HG02759 (cell line): ENCODE data around the gene OSTF1.

ENCODE experiments used
- ATAC-seq: cut with Tn5 transposase; IDR thresholded peaks from one replicate; pipeline ENCODE4 v1.9.1; 2021; ENCODE audit warnings: mild to moderate bottlenecking, moderate library complexity; ENCODE audit not compliant: unreplicated experiment

The OSTF1 gene, protein sequence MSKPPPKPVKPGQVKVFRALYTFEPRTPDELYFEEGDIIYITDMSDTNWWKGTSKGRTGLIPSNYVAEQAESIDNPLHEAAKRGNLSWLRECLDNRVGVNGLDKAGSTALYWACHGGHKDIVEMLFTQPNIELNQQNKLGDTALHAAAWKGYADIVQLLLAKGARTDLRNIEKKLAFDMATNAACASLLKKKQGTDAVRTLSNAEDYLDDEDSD

DNA sequence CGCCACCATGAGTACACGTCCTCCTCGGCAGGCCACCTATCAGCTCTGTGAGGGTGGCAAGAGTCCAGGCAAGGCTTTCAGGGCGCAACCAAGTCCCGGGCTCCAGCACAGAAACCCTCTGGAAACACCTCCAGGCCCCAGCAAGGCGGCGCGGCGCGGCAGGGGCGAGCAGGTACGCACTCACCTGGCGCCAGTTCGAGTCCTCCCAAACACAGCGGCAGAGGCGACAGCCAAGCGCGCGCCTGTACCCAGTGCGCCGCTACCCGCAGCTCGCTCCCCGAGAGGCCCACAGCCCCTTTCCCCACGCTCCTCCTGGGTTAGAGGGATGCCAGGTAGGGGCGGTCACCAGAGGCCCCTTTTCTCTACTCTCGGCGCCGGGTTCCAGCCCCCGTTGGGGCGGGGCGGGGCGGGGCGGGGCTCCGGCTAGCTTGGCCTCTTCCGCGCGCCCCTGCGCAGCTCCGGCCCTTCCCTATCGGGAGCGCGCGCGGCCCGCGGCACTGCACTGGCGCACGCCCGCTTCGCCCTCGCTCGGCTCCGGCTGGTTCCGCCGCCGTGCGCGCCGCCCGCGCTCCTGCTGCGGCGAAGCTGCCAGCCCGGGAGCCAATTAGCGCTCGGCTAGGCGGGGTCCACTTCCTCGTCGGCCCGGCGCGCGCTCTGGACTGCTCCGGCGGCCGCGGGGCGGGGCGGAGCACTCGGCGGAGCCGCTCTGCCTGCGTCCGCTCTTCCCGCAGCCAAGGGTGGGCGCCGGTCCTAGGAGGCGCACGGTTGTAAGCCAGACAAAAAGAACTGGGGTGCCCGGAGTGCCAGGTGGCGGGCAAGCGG, at the start of gene OSTF1, which contains the start of gene NMRK1:
TSS of gene OSTF1 (plus strand) at position 691 of the 822 bp plus-strand sequence. CDS start 179 bp downstream, outside the sequence.
TSS of gene NMRK1 (minus strand) at position 332 of the 822 bp plus-strand sequence. CDS start 5,040 bp downstream, outside the sequence.
- peak; percentile 91 for ATAC-seq

DNA sequence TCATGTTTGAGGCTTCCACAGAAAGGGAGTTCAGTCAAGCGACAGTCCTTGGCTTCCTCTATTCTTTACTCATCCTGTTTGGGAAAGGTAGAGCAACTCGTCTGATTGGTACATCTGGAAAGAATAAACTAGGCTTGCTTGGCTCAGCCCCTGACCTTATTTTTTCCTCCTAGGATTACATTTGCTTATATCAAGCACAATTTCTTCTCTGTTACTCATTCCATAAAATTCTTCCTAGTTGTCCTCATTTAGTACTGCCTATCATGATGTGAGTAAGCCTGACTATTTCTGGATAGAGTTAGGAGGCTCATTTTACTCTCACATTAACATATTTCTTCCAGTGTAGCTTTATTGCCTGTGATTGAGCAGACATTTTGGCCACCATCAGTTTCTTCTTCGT, 49.3 kb upstream of the OSTF1 start:
- no peak for ATAC-seq

GRCh38 chr9:75039801-75040200, 48.5 kb upstream of the OSTF1 start:
- ATAC-seq = peak; percentile 84

GRCh38 chr9:75041041-75041440, 47.3 kb upstream of the OSTF1 start:
- no peak for ATAC-seq

- no peak for ATAC-seq
These were observed 41.5 kb upstream of the OSTF1 start for GRCh38 chr9:75046725-75047345.

GRCh38 chr9:75047506-75047905, 40.8 kb upstream of the OSTF1 start:
- ATAC-seq = no peak

- no peak for ATAC-seq
These were observed 37.0 kb upstream of the OSTF1 start for GRCh38 chr9:75051285-75051684.

- ATAC-seq = peak; percentile 94
These were observed 34.4 kb upstream of the OSTF1 start for GRCh38 chr9:75053869-75054268.

DNA sequence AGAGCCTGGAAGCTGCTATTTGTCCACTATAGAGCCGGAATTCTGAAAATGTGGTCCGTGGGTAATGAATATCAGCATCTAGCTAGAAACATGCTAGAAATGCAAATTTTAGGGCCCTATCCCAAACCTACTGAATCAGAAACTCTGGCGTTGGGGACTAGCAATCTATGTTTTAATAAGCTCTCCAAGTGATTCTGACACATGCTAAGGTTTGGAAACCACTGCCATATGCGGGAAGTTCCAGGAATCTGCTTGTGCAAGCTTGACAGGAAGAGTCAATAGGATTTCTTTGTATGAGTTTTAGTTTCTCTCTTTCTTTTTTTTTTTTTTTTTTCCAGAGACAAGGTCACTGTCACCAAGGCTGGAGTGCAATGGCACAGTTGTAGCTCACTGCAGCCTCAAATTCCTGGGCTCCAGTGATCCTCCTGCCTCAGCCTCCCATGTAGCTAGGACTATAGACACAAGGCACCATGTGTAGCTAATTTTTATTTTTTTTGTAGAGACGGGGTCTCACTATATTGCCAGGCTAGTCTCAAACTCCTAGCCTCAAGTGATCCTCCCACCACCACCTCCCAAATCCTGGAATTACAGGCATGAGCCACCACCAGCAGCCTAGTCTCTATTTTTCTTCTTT, 33.8 kb upstream of the OSTF1 start:
- ATAC-seq = no peak

DNA sequence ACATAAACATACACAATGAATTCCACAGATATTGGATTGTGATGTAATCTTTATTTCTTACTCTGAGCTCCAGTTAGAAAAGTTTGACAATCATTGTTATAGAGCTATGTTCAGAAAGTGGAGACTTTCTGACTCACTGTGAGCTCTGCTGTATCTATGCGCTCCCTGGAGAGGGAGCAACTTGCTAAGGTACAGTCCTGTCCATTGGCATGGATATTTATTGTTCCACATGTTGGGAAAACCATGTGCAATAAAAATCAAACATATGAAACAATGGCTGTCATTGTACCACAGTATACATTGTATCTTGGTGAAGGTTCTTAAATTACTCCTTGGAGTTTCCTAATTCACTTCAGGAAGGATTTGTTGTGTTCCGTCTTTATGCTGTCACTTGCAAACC, 27.1 kb upstream of the OSTF1 start:
- ATAC-seq = no peak

DNA sequence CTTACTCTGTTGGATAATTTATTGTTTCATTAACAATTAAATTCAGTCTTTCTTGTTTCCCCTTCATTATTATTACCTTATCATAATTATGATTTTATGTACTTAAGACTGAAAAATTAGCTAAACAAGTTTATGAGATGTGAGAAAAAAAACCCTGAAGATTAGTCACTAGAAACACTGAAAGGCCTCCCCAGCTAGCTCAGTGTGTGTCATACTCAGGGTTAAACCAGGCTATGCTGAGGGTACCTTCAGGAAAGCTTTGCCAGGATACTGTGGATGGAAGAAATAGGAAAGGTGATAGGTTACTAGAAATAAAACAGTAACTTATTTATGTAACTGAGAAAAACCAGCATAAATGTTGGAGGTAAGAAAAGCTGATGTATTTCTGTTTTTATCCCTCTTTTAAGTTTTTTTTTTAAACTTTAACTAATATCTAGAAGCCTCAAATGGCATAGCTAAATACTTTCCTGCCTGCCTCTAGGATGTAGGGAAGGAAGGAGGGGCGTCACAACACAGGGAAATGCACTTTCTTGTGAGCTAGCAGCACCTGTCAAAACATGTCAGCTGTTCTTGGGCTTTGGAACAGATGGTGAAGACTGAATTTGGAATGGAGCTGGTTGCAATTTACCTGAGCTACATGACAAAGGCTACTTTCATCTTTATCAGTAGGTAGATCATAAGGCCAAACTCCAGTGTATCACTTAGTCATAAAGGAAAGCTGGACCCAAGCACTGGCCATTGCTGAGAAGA, 24.6 kb upstream of the OSTF1 start:
- no peak for ATAC-seq

- no peak for ATAC-seq
These were observed 23.8 kb upstream of the OSTF1 start for GRCh38 chr9:75064307-75065025.

GRCh38 chr9:75065510-75065909, 22.8 kb upstream of the OSTF1 start:
- ATAC-seq = no peak

DNA sequence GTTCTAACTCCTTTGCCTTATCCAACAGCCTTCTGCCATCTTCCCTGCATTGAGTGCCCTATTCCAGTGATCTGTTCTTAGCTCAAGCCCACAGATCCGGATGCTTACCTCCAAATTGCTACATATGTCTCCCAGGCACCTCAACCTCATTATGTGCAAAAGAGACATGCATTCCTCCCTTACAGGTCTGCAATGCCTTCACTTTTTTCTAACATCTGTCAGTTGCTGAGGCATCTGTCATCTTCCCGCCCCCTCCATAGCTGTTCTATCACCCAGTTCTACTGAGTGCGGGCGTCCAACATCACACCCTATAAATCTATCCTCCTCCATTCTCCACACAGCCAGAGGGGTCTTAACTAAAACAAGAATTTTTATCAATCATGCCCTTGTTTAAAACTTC, 20.4 kb upstream of the OSTF1 start:
- no peak for ATAC-seq

DNA sequence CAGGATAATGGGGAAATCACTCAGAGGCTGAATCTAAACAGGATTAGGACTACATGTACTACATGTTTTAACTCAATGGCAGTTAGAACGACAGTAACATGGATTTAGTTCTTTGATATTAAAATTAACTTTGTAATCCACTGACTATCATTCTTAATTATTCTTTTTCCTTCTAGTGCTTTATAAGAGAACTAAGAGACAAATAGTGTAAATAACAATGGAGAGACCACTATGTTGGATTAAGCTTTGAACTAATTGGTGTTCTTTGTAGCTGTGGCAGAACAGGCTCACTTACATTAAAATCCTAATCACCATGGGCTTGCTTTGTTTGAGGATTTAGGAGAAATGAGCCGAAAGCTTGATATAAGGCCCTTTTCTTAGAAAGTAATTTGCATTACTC, 19.1 kb upstream of the OSTF1 start:
- no peak for ATAC-seq

GRCh38 chr9:75071530-75072122, 16.7 kb upstream of the OSTF1 start:
- peak; percentile 62 for ATAC-seq

DNA sequence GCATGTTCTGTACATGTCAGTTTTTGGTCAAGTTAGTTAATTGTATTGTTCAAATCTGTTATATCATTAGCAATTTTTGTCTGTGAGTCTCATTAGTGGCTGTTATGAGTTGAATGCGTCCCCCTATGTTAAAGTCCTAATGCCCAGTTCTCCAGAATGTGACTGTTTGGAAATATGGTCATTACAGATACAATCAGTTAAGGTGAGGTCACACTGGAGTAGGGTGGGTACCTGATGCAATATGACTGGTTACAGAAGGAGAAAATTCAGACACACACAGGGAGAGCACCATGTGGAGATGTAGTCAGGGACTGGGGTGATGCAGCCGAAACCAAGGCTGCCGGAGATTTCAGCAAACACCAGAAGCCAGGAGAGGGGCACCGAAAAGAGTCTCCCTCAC, 15.4 kb upstream of the OSTF1 start:
- no peak for ATAC-seq

DNA sequence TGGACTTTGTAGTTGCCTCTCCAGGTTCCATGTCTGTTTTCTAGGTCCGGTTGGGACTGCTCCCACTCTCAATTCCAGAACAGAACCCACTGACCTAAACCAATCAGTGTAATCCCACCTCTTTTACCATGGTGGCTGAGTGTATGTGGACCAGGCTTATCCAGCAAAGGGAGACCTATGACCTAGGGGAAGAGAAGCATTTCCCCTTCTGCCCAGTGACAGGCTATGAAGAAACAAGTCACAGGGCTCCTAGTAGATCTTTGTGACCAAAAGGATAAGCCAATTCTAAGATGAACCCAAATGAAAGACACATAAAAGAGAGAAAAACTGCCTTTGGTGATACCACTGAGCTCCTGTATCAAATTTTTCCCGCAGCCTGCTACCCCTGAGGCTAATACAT, 6.7 kb upstream of the OSTF1 start:
- ATAC-seq = no peak

DNA sequence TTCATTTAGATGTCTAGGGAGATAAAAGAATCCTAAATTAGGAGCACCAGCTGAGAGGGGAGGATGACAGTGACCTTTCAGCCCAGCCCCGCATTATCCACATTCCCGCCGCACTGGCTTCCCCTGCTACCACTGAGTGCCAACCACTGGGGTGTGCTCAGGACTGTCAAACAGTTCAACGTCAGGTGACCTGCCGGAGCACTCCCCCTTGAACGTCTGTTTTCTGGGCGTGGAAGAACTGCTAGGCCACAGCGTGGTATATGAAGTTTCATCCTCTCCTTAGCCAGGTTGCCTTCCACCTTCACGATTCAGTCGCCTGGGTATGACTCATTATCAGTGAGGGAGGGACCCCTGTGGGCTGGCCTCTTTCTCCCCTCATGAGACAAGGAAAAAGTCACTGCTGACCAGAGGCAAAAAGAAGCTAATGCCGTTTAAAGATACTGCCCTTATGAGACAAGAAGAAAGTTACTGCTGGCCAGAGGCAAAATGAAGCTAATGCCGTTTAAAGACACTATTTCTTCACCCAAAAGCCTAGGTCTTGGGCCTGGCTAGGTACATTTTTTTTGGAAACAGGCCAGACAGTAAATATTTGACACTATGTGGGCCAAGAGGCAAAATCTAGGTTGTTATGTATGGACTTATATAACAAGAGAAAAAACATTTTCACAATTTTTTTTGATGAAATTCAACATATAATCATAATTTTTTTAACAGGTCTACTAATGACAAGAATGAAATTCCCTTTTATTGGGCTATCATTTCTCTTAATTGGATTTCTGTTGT, 4.9 kb upstream of the OSTF1 start:
- ATAC-seq = no peak
